ENCODE results near the gene A3GALT2.
"Not testable (repeated sequence)": the region's sequence is repeated elsewhere in the genome, so short reads cannot be mapped to it uniquely, and the experiment has no call there.

The A3GALT2 gene

GRCh38 chr1:33317946-33318345 lies 3.0 kb downstream of the A3GALT2 start:
- DNase-seq (ENCODE audit: low read depth, low spot score), result no peak
- H3K27ac ChIP-seq, result no peak overlapping the region

GRCh38 chr1:33317354-33317753 lies 3.5 kb downstream of the A3GALT2 start:
- H3K27ac ChIP-seq, result no peak overlapping the region
- no peak for DNase-seq (ENCODE audit: low read depth, low spot score)

GRCh38 chr1:33316601-33317000 lies 4.3 kb downstream of the A3GALT2 start:
- DNase-seq (ENCODE audit: low read depth, low spot score), result no peak
- no peak overlapping the region for H3K27ac ChIP-seq

- no peak overlapping the region for H3K27ac ChIP-seq
- no peak for DNase-seq (ENCODE audit: low read depth, low spot score)
Observed at GRCh38 chr1:33314416-33314815, 6.5 kb downstream of the A3GALT2 start.

- H3K27ac ChIP-seq, result no peak overlapping the region
- DNase-seq (ENCODE audit: low read depth, low spot score), result no peak
Observed at GRCh38 chr1:33312413-33312749, 8.5 kb downstream of the A3GALT2 start.

- no peak for DNase-seq (ENCODE audit: low read depth, low spot score)
- H3K27ac ChIP-seq, result no peak overlapping the region
Observed at GRCh38 chr1:33311706-33312412, 9.0 kb downstream of the A3GALT2 start.

- H3K27ac ChIP-seq, result no peak overlapping the region
- no peak for DNase-seq (ENCODE audit: low read depth, low spot score)
Observed at GRCh38 chr1:33310702-33311101, 10.2 kb downstream of the A3GALT2 start.

GRCh38 chr1:33309351-33309750 lies 11.5 kb downstream of the A3GALT2 start:
- H3K27ac ChIP-seq; DNase-seq (ENCODE audit: low read depth, low spot score): not testable (repeated sequence)

- no peak overlapping the region for H3K27ac ChIP-seq
- no peak for DNase-seq (ENCODE audit: low read depth, low spot score)
Observed at GRCh38 chr1:33307494-33307864, 13.4 kb downstream of the A3GALT2 start.

GRCh38 chr1:33306653-33307493 lies 14.0 kb downstream of the A3GALT2 start:
- DNase-seq (ENCODE audit: low read depth, low spot score), result no peak
- H3K27ac ChIP-seq, result no peak overlapping the region

GRCh38 chr1:33305816-33306652 lies 14.9 kb downstream of the A3GALT2 start:
- DNase-seq (ENCODE audit: low read depth, low spot score), result no peak
- no peak overlapping the region for H3K27ac ChIP-seq

GRCh38 chr1:33305016-33305415 lies 15.9 kb downstream of the A3GALT2 start:
- no peak overlapping the region for H3K27ac ChIP-seq
- DNase-seq (ENCODE audit: low read depth, low spot score), result no peak

- no peak overlapping the region for H3K27ac ChIP-seq
- no peak for DNase-seq (ENCODE audit: low read depth, low spot score)
Observed at GRCh38 chr1:33302325-33302724, 18.6 kb downstream of the A3GALT2 start.

- H3K27ac ChIP-seq, result no peak overlapping the region
- no peak for DNase-seq (ENCODE audit: low read depth, low spot score)
Observed at GRCh38 chr1:33301273-33301984, 19.5 kb downstream of the A3GALT2 start.

GRCh38 chr1:33300673-33301072 lies 20.2 kb downstream of the A3GALT2 start:
- no peak for DNase-seq (ENCODE audit: low read depth, low spot score)
- no peak overlapping the region for H3K27ac ChIP-seq

GRCh38 chr1:33299461-33300155 lies 21.3 kb downstream of the A3GALT2 start:
- DNase-seq (ENCODE audit: low read depth, low spot score), result no peak

GRCh38 chr1:33298623-33299277 lies 22.1 kb downstream of the A3GALT2 start:
- H3K27ac ChIP-seq, result no peak overlapping the region
- no peak for DNase-seq (ENCODE audit: low read depth, low spot score)

More at GRCh38 chr1:33299461-33300155, 21.3 kb downstream of the A3GALT2 start:
- no peak overlapping the region for H3K27ac ChIP-seq

GRCh38 chr1:33297911-33298622 lies 22.8 kb downstream of the A3GALT2 start:
- H3K27ac ChIP-seq, result no peak overlapping the region
- no peak for DNase-seq (ENCODE audit: low read depth, low spot score)

GRCh38 chr1:33296824-33297223 lies 24.1 kb downstream of the A3GALT2 start:
- DNase-seq (ENCODE audit: low read depth, low spot score), result no peak
- H3K27ac ChIP-seq, result no peak overlapping the region

All from epithelial cell of prostate (primary cell).